ENCODE data around the gene ZNF562.
A peak's percentile ranks its signal among the peaks of the same experiment; 100 is the strongest.
"Not testable (repeated sequence)": the region's sequence is repeated elsewhere in the genome, so short reads cannot be mapped to it uniquely, and the experiment has no call there.

Gene ZNF562

DNA sequence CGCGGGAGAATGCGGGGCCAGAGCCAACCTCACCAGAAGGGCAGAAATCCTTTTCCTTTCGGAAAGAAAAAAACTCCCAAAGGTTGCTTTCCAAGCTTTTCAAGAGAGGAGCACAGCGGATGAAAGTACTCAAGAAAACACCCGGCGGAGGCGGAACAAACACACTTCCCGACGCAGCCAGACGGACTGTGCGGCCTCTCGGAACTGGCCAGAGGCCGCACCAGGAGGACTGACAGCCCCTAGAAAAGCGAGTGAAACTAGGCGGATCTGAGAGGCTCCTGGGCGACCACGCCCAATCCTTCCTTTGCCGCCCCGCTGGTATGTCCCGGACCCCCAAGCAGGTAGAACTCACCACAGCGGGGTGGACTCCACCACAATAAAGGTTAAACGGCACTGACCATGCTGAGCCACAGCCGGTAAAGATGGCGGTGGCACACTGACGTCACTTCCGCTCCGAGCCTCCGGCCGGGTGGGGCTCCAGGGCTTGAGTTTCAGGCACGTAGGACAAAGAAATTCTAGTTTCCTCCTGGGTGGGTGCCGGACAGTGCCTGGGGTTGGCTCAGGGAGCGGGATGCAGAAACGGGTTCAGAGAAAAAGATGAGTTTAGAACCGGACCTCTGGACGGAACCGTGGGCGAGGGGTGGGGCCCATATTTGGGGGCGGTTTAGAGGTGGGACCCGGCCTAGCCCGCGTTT lies at the start of gene ZNF562:
ZNF562 (minus strand) TSS at position 438 of the 695 bp plus-strand sequence. CDS start 14,356 bp downstream, outside the sequence.
- H3K27me3 ChIP-seq (ENCODE audit: control insufficient read depth, insufficient read depth, low read length): no peaks in the 10 kb centered on the region
- H3K36me3 ChIP-seq (ENCODE audit: control insufficient read depth, insufficient read depth, low read length): peaks cover 21% of the 10 kb centered on the region
- no peaks in the 10 kb centered on the region for H3K4me1 ChIP-seq (ENCODE audit: control insufficient read depth, insufficient read depth, low read length)
- peak within 1 kb of the TSS; percentile 86 for H3K4me3 ChIP-seq (ENCODE audit: low read depth, low read length)
- H3K27ac ChIP-seq (ENCODE audit: low read depth, low read length): peak within 1 kb of the TSS; percentile 99
- H3K9ac ChIP-seq (ENCODE audit: low read length): peak within 1 kb of the TSS; percentile 96
- H3K9me3 ChIP-seq (ENCODE audit: control insufficient read depth, insufficient read depth, low read depth, low read length): peaks cover 48% of the 10 kb centered on the region

DNA sequence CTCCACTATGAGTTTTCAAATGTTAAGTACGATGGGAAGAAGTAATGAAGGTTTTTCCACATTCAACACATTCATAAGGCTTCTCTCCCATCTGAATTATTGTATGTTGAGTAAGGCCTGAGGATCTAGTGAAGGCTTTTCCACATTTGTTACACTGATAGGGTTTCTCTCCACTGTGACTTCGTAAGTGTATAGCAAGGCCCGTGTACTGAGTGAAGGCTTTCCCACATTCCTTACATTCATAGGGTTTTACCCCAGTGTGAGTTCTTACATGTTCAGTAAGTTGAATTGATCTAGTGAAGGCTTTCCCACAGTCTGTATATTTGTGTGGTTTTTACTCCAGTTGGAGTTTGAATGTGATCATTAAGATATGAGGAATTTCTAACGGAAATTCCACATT lies 49.3 kb upstream of the ZNF562 start:
- Histone ChIP-seq H3K27me3 (ENCODE audit: control insufficient read depth, insufficient read depth, low read length) (no peaks in the 10 kb centered on the region), H3K36me3 (ENCODE audit: control insufficient read depth, insufficient read depth, low read length) (no peaks in the 10 kb centered on the region), H3K4me1 (ENCODE audit: control insufficient read depth, insufficient read depth, low read length) (no peaks in the 10 kb centered on the region), H3K9me3 (ENCODE audit: control insufficient read depth, insufficient read depth, low read depth, low read length) (peaks cover 50% of the 10 kb centered on the region), H3K4me3 (ENCODE audit: low read depth, low read length) (no peak overlapping the region), H3K27ac (ENCODE audit: low read depth, low read length) (no peak overlapping the region), H3K9ac (ENCODE audit: low read length) (no peak overlapping the region)

DNA sequence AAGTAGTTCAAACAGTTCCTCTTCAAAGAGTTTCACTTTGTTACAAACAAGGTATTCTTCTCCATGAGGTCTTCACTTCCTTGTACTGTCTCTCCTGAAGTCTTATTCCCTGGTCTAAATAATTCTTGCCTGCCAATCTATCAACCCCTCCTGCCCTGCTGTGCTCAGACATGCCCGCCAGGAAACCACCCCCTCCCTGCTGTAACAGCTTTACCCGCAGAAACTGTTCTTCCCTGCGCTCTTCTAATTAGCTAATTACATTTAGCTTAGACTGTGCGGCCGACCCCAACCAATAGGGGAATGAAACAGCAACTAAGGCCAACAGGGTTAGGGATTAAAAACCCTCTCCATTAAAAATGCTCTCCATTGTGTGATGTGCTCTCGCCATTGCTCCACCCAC lies 47.0 kb upstream of the ZNF562 start:
- no peak overlapping the region for H3K4me3 ChIP-seq (ENCODE audit: low read depth, low read length)

DNA sequence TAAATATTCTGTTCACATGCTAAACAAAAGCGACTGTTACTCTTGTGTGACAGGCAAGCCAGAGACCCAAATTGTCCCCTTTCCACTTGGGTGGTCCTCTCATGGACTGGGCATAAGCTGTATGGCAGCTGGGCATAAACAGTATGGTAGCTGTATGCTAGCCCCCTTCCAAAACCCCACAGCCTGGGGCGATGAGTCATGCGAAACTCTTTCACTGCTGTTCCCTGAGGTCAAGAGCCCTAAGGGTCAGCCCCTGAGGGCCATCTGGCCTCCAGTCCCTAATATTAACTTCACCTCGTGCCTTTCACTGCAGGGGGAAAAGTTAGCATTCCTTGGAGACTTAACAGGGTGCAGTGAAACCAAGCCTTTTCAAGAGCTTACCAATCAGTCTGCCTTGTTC lies 45.6 kb upstream of the ZNF562 start:
- no peak overlapping the region for H3K27ac ChIP-seq (ENCODE audit: low read depth, low read length)

More for the DNA sequence above, 47.0 kb upstream of the ZNF562 start:
- H3K9ac ChIP-seq (ENCODE audit: low read length): no peak overlapping the region
- peaks cover 42% of the 10 kb centered on the region for H3K9me3 ChIP-seq (ENCODE audit: control insufficient read depth, insufficient read depth, low read depth, low read length)
- H3K36me3 ChIP-seq (ENCODE audit: control insufficient read depth, insufficient read depth, low read length): no peaks in the 10 kb centered on the region
- no peak overlapping the region for H3K27ac ChIP-seq (ENCODE audit: low read depth, low read length)
- no peaks in the 10 kb centered on the region for H3K27me3 ChIP-seq (ENCODE audit: control insufficient read depth, insufficient read depth, low read length)
- H3K4me1 ChIP-seq (ENCODE audit: control insufficient read depth, insufficient read depth, low read length): no peaks in the 10 kb centered on the region

GRCh38 chr19:9711815-9712214 lies 36.9 kb upstream of the ZNF562 start:
- no peaks in the 10 kb centered on the region for H3K27me3 ChIP-seq (ENCODE audit: control insufficient read depth, insufficient read depth, low read length)
- no peak overlapping the region for H3K27ac ChIP-seq (ENCODE audit: low read depth, low read length)
- no peak overlapping the region for H3K4me3 ChIP-seq (ENCODE audit: low read depth, low read length)
- H3K4me1 ChIP-seq (ENCODE audit: control insufficient read depth, insufficient read depth, low read length): no peaks in the 10 kb centered on the region
- H3K36me3 ChIP-seq (ENCODE audit: control insufficient read depth, insufficient read depth, low read length): no peaks in the 10 kb centered on the region
- peaks cover 41% of the 10 kb centered on the region for H3K9me3 ChIP-seq (ENCODE audit: control insufficient read depth, insufficient read depth, low read depth, low read length)
- H3K9ac ChIP-seq (ENCODE audit: low read length): no peak overlapping the region

More for the DNA sequence above, 45.6 kb upstream of the ZNF562 start:
- peaks cover 41% of the 10 kb centered on the region for H3K9me3 ChIP-seq (ENCODE audit: control insufficient read depth, insufficient read depth, low read depth, low read length)
- H3K4me1 ChIP-seq (ENCODE audit: control insufficient read depth, insufficient read depth, low read length): no peaks in the 10 kb centered on the region
- H3K9ac ChIP-seq (ENCODE audit: low read length): no peak overlapping the region
- H3K4me3 ChIP-seq (ENCODE audit: low read depth, low read length): no peak overlapping the region
- no peaks in the 10 kb centered on the region for H3K36me3 ChIP-seq (ENCODE audit: control insufficient read depth, insufficient read depth, low read length)
- H3K27me3 ChIP-seq (ENCODE audit: control insufficient read depth, insufficient read depth, low read length): no peaks in the 10 kb centered on the region

GRCh38 chr19:9709305-9709704 lies 34.4 kb upstream of the ZNF562 start:
- H3K9ac ChIP-seq (ENCODE audit: low read length): no peak overlapping the region
- peaks cover 43% of the 10 kb centered on the region for H3K9me3 ChIP-seq (ENCODE audit: control insufficient read depth, insufficient read depth, low read depth, low read length)
- H3K36me3 ChIP-seq (ENCODE audit: control insufficient read depth, insufficient read depth, low read length): no peaks in the 10 kb centered on the region
- no peak overlapping the region for H3K4me3 ChIP-seq (ENCODE audit: low read depth, low read length)
- H3K27me3 ChIP-seq (ENCODE audit: control insufficient read depth, insufficient read depth, low read length): no peaks in the 10 kb centered on the region
- no peak overlapping the region for H3K27ac ChIP-seq (ENCODE audit: low read depth, low read length)
- no peaks in the 10 kb centered on the region for H3K4me1 ChIP-seq (ENCODE audit: control insufficient read depth, insufficient read depth, low read length)

- Histone ChIP-seq H3K27ac (ENCODE audit: low read depth, low read length) (no peak overlapping the region), H3K9ac (ENCODE audit: low read length) (no peak overlapping the region), H3K27me3 (ENCODE audit: control insufficient read depth, insufficient read depth, low read length) (no peaks in the 10 kb centered on the region), H3K36me3 (ENCODE audit: control insufficient read depth, insufficient read depth, low read length) (no peaks in the 10 kb centered on the region), H3K9me3 (ENCODE audit: control insufficient read depth, insufficient read depth, low read depth, low read length) (peaks cover 42% of the 10 kb centered on the region), H3K4me3 (ENCODE audit: low read depth, low read length) (no peak overlapping the region), H3K4me1 (ENCODE audit: control insufficient read depth, insufficient read depth, low read length) (no peaks in the 10 kb centered on the region)
These were observed 30.9 kb upstream of the ZNF562 start for GRCh38 chr19:9705836-9706235.

DNA sequence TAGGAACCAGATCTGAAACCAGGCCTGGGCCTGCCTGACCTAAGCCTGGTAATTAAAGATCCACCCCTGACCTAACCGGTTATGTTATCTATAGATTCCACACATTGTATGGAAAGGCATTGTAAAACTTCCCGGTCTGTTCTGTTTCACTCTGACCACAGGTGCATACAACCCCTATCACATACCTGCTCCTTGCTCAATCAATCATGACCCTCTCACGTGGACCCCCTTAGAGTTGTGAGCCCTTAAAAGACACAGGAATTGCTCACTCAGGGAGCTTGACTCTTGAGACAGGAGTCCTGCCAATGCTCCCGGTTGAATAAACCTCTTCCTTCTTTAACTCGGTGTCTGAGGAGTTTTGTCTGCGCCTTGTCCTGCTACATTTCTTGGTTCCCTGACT lies 27.3 kb upstream of the ZNF562 start:
- H3K36me3 ChIP-seq (ENCODE audit: control insufficient read depth, insufficient read depth, low read length): no peaks in the 10 kb centered on the region
- no peaks in the 10 kb centered on the region for H3K4me1 ChIP-seq (ENCODE audit: control insufficient read depth, insufficient read depth, low read length)
- no peak overlapping the region for H3K9ac ChIP-seq (ENCODE audit: low read length)
- no peaks in the 10 kb centered on the region for H3K27me3 ChIP-seq (ENCODE audit: control insufficient read depth, insufficient read depth, low read length)
- no peak overlapping the region for H3K27ac ChIP-seq (ENCODE audit: low read depth, low read length)
- peaks cover 37% of the 10 kb centered on the region for H3K9me3 ChIP-seq (ENCODE audit: control insufficient read depth, insufficient read depth, low read depth, low read length)
- H3K4me3 ChIP-seq (ENCODE audit: low read depth, low read length): no peak overlapping the region

DNA sequence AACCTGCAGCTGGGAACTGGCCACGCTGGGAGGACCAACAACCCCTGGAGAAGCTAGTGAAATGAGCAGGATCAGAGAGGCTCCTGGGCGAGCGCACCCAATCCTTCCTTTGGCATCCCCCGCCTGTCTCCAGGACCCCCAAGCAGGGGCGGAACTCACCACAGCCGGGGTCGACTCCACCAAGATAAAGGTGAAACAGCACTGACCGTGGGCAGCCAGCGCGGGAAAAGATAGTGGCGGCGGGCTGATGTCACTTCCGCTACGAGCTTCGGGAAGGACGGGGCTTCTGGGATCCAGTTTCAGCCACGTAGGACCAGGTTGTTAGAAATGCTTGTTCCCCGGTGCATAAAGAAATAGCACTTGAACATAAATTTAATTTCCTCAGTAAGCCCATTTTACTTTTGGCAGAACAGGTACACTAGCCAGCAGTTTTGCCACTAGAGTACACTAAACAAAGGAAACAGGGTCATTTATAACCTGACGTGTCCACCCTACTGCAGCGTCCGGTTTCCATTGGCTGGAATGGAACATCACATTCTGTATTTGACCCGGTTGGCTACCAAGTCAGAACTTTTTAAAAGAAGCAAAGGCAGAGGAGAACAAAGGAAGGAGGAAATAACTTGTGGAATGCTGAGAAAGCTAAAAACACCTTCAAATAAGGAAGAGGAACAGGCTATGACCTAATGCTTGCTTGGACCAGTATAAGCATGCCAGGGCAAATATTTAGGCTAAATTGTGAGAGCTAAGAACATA lies 25.5 kb upstream of the ZNF562 start:
- Histone ChIP-seq H3K27me3 (ENCODE audit: control insufficient read depth, insufficient read depth, low read length) (no peaks in the 10 kb centered on the region), H3K4me1 (ENCODE audit: control insufficient read depth, insufficient read depth, low read length) (no peaks in the 10 kb centered on the region), H3K9me3 (ENCODE audit: control insufficient read depth, insufficient read depth, low read depth, low read length) (peaks cover 44% of the 10 kb centered on the region), H3K4me3 (ENCODE audit: low read depth, low read length) (no peak overlapping the region), H3K9ac (ENCODE audit: low read length) (no peak overlapping the region), H3K27ac (ENCODE audit: low read depth, low read length) (no peak overlapping the region), H3K36me3 (ENCODE audit: control insufficient read depth, insufficient read depth, low read length) (no peaks in the 10 kb centered on the region)

DNA sequence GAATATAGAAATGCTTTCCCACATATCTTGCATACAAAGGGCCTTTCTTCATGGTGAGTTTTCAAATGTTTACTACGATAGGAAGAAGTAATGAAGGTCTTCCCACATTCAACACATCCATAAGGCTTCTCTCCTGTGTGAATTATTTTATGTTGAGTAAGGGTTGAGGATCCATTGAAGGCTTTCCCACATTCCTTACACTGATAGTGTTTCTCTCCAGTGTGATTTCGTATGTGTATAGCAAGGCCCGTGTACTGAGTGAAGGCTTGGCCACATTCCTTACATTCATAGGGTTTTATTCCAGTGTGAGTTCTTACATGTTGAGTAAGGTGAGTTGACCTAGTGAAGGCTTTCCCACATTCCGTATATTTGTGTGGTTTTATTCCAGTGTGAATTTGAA lies 15.4 kb upstream of the ZNF562 start:
- not testable (repeated sequence) for H3K27ac ChIP-seq (ENCODE audit: low read depth, low read length); H3K4me3 ChIP-seq (ENCODE audit: low read depth, low read length); H3K27me3 ChIP-seq (ENCODE audit: control insufficient read depth, insufficient read depth, low read length); H3K4me1 ChIP-seq (ENCODE audit: control insufficient read depth, insufficient read depth, low read length); H3K9ac ChIP-seq (ENCODE audit: low read length); H3K36me3 ChIP-seq (ENCODE audit: control insufficient read depth, insufficient read depth, low read length)
- H3K9me3 ChIP-seq (ENCODE audit: control insufficient read depth, insufficient read depth, low read depth, low read length): peaks cover 62% of the 10 kb centered on the region

GRCh38 chr19:9679996-9680395 lies 5.1 kb upstream of the ZNF562 start:
- H3K27me3 ChIP-seq (ENCODE audit: control insufficient read depth, insufficient read depth, low read length); H3K36me3 ChIP-seq (ENCODE audit: control insufficient read depth, insufficient read depth, low read length); H3K9ac ChIP-seq (ENCODE audit: low read length): not testable (repeated sequence)

More at GRCh38 chr19:9679996-9680395, 5.1 kb upstream of the ZNF562 start:
- H3K4me3 ChIP-seq (ENCODE audit: low read depth, low read length); H3K27ac ChIP-seq (ENCODE audit: low read depth, low read length); H3K4me1 ChIP-seq (ENCODE audit: control insufficient read depth, insufficient read depth, low read length): not testable (repeated sequence)
- H3K9me3 ChIP-seq (ENCODE audit: control insufficient read depth, insufficient read depth, low read depth, low read length): peaks cover 13% of the 10 kb centered on the region; the same call in 1 of the 2 replicates

All from HUES6 (cell line).